HG02885 (cell line): ENCODE data around the gene PRRG1.
"Not testable (repeated sequence)": the region's sequence is repeated elsewhere in the genome, so short reads cannot be mapped to it uniquely, and the experiment has no call there.

Experiments used
- ATAC-seq: cut with Tn5 transposase; IDR thresholded peaks from one replicate; pipeline ENCODE4 v1.9.1; 2021; ENCODE audit warnings: mild to moderate bottlenecking; ENCODE audit not compliant: unreplicated experiment, poor library complexity

The PRRG1 gene

DNA sequence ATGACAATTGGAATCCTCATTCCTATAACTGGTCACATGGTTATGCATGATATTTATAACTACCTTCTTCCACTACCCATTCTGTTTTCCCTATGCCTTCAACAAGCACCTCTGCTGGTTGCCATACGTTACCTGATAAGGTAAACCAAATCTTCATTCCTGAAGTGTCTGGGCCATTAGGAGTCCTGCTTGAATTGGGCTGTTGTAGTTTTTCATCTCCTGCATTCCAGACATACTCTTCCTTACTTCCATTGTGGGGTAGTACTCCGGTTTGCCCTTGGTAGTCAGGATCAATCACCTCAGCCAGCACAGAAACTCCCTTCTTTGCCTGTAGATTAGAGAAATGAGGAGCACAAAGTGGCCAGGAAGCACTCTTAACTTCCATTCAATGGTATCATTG lies 113.2 kb downstream of the PRRG1 start:
- no peak for ATAC-seq

DNA sequence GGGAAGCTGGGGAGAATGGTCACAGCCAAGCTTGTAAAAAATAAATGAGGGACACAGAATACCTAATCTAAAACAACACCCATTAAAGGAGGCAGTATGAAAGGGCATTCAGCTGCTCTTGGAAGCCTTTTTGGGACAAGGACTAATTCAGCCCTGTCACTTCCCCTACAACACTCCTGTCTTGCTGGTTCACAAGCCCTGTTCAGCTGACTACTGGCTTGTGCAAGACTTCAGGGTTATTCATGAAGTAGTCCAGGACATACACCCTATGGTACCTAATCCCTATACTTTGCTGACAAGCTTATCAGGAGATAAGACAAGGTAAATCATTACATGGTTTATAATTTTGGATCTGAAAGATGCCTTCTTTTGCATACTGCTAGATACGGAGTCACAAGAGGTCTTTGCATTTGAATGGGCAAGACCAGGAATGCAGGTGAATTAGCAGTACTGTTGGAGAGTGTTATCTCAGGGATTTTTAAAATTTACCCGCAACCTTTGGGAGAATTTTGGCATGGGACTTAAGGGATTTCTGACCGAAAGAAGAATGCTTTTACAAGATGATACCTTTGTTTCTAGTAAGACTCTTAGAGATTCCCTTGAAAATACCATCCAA lies 119.1 kb downstream of the PRRG1 start:
- ATAC-seq = no peak

GRCh38 chrX:37470711-37471110 lies 121.5 kb downstream of the PRRG1 start:
- ATAC-seq = no peak

- no peak for ATAC-seq
These were observed 123.7 kb downstream of the PRRG1 start for GRCh38 chrX:37472836-37473235.

GRCh38 chrX:37474478-37474877 lies 125.3 kb downstream of the PRRG1 start:
- no peak for ATAC-seq

DNA sequence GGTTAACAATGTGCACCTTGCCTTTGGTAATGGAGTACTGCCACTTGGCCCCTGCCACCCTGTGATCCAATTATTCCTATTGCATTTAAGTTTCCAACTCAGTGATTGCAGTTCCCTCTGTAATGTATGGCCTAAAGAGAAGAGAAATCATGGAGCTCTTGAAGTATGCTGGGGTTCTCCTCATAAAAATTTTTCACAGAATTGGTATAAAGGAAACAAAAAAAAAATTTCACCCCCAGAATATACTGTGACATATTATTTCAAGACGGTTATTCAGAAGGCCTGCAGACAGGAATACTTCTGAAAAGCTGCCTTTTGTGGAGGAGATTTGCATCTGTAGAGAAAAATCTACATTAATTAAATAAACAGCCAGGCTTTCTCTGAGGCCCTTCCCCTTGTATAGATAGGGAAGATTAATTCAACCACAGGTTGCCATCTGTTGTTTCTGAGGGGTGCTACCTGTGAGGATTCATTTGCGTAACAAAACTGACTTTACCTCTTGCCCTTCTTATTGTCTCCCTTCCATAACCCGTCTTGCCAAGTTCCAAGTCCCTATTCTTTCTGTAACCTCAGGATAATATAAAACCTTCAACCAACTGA lies 127.5 kb downstream of the PRRG1 start:
- ATAC-seq = no peak

GRCh38 chrX:37484335-37484734 lies 135.2 kb downstream of the PRRG1 start:
- not testable (repeated sequence) for ATAC-seq

DNA sequence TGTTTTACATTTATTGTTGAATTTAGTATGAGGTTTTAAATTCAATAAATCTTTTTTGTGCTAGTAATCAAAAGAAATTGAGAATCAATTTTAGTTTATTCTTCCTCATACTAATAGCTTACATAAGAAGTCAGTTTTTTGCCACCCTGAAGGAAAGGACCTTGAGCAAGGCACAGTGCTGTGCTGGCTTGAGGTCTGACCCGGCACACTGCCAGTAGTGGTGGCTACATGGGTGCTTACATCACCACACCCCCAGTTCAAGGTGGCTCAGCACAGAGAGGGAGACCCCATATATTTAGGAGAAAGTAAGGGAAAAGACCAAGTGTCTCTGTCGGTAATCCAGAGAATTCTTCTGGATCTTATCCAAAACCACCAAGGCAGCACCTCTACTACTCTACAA lies 136.3 kb downstream of the PRRG1 start:
- no peak for ATAC-seq

- ATAC-seq = no peak
These were observed 138.1 kb downstream of the PRRG1 start for GRCh38 chrX:37487271-37487670.

DNA sequence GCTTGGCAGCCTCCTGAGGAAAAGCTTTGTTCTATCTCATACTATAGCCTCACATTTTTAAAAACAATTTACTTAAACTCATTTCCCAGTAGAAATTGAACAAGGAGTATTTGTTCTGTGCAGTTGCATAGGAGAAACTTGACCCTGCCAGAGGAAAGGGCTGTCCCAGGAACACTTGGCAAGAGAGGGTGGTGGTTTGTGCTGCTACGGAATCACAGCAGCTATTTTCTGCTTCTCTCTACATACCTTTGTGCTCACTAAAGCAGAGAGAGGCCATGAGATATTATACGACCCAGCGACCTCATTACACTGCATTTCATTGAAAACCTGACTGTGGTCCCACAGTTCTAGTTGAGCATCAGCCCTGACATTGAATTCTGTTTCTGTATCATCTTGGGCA lies 139.2 kb downstream of the PRRG1 start:
- ATAC-seq = no peak

- ATAC-seq = no peak
These were observed 142.5 kb downstream of the PRRG1 start for GRCh38 chrX:37491686-37492085.

- ATAC-seq = peak; percentile 77
These were observed 146.6 kb downstream of the PRRG1 start for GRCh38 chrX:37495760-37496159.

DNA sequence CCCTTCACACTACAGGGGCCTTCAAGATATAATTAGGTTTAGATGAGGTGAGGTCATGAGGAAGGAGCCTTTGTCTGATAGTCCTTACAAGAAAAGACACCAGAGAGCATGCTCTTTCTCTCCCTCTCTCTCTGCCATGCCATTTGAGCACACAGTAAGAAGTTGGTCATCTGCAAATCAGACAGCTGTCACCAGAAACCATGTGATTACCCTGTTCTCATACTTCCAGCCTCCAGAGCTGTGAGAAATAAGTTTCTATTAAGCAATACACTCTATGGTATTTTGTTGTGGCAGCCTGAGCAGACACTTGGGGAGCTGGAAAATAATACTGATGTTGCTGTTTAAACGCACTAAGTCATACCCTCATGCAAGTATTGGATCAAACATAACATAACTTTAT lies 148.0 kb downstream of the PRRG1 start:
- ATAC-seq = not testable (repeated sequence)

DNA sequence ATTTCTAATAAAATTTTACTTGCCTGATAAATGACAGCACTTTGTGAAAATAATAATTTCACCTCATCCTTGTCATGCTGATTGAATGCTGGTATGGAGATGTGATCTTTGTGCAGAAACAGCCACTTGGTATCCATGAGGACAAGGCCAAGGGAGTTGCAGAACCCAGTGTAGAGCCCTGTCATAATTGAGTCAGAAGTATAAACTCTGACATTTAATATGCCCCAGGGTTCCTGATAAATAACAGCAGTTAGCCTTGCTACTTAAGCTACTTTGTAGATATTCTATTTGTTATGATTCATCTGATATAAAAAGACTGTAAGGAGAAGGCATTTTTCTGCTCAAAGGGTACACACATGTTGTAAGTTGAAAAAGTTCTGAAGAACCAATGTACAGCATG lies 149.2 kb downstream of the PRRG1 start:
- not testable (repeated sequence) for ATAC-seq

GRCh38 chrX:37499649-37500048 lies 150.5 kb downstream of the PRRG1 start:
- ATAC-seq = peak; percentile 48

- ATAC-seq = no peak
These were observed 155.8 kb downstream of the PRRG1 start for GRCh38 chrX:37504991-37505390.
